Kidney epithelial cell (primary cell): ENCODE data around the gene MEDAG. TPM values are rescaled to one million over a fixed set of nuclear protein-coding genes. Genes with fewer than 3 reads are reported as not detected.

Experiments used
- DNase-seq: peaks from one replicate; pipeline ENCODE4 v3.0.0-alpha.2; 2010; ENCODE audit warnings: low read depth
- H3K27me3 ChIP-seq: 2 replicates; pipeline ENCODE4 v1.6.0; 2011; ENCODE audit warnings: low read length; ENCODE audit not compliant: control insufficient read depth, insufficient read depth
- H3K36me3 ChIP-seq: 2 replicates; pipeline ENCODE4 v1.5.1; 2011; ENCODE audit warnings: low read length; ENCODE audit not compliant: control insufficient read depth, insufficient read depth
- H3K4me3 ChIP-seq: 2 replicates; pipeline ENCODE4 v1.5.1; 2011; ENCODE audit warnings: low read depth, mild to moderate bottlenecking, control low read depth, low read length
- total RNA-seq: library from RNA; depleted of rRNA; stranded (reverse); fragments of >200 nt; gene quantifications from 2 replicates; pipeline ENCODE4 v1.2.3, GENCODE V29; 2015
- TF ChIP-seq, protein P1 (sequence below): IDR thresholded peaks from 2 replicates; pipeline ENCODE4 v1.5.1; 2011; ENCODE audit warnings: mild to moderate bottlenecking, moderate library complexity, low read length, control low read depth, inconsistent platforms; ENCODE audit not compliant: insufficient read depth, poor library complexity, severe bottlenecking

Gene MEDAG
- total RNA-seq, 1 donor from 2014 or later = 3.2 TPM

DNA sequence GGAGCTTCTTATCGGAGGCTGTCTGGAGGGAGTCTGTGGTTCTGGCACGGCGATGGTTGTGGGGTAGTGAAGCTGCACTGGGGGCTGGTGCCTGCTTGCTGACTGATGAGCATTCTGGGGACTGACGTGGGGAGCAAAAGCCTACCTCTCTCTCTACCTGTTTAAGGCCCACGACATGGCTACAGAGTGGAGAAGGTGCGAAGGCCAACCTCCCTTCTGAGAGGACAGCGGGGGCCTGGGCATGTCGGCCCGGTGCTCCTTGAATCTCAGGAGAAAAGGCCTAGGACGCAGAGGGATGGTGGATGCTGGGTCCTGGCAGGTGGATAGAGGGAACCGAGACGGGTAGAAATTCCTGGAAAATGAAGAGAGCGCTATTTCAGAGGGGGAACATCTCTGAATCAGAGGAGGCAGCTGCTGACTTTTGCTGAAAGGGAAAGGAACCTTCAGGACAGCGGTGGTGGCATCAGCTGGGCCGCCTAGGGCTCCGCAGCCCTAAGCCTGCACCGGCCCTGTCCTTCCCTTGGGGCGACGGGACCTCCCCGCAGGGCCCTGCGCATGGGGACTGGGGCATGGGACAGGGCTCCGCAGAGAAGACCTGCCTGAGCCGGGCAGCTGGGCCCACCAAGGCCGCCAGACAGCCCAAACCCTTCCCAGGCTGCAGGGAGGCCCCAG lies 35.0 kb upstream of the MEDAG start:
- TF ChIP-seq, protein P1, sequence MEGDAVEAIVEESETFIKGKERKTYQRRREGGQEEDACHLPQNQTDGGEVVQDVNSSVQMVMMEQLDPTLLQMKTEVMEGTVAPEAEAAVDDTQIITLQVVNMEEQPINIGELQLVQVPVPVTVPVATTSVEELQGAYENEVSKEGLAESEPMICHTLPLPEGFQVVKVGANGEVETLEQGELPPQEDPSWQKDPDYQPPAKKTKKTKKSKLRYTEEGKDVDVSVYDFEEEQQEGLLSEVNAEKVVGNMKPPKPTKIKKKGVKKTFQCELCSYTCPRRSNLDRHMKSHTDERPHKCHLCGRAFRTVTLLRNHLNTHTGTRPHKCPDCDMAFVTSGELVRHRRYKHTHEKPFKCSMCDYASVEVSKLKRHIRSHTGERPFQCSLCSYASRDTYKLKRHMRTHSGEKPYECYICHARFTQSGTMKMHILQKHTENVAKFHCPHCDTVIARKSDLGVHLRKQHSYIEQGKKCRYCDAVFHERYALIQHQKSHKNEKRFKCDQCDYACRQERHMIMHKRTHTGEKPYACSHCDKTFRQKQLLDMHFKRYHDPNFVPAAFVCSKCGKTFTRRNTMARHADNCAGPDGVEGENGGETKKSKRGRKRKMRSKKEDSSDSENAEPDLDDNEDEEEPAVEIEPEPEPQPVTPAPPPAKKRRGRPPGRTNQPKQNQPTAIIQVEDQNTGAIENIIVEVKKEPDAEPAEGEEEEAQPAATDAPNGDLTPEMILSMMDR = no peak
- no peak overlapping the region for H3K4me3 ChIP-seq
- no peaks in the 10 kb centered on the region for H3K36me3 ChIP-seq
- H3K27me3 ChIP-seq = no peaks in the 10 kb centered on the region
- DNase-seq = no peak

DNA sequence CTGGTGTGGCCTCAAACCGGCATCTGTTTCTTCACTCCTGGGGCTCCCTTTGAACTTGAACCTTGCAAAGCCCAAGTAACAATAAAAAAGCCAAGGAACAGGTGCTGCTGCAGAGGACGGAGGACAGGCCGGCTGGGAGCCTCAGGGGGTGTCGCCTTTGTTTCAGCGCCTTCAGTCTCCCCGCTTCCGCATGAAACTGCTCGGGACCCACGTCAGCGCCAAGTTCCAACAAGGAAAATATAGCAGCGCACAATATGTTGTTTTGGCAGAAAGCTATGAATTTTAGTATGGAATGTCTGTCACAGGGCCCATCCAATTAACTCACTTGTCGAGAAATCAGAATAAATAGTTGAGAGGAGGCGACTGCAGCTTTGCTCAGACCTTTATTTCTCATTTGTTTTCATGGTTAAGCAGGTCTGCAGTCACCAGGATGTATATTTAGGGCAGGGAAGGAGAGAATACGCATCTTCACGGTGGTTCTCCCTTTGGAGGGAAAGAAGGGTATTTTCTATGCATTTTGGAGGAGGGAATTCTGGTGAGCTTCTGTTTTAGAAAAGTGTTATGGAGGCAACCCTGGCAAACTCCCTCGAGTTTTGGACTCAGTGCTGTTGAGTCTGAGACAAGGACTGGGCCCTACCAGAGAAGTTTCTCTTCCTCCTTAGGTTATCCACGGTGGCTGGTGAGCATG lies 34.3 kb upstream of the MEDAG start:
- H3K36me3 ChIP-seq = no peaks in the 10 kb centered on the region
- TF ChIP-seq, protein P1 = no peak
- no peaks in the 10 kb centered on the region for H3K27me3 ChIP-seq
- H3K4me3 ChIP-seq = no peak overlapping the region
- DNase-seq = no peak

DNA sequence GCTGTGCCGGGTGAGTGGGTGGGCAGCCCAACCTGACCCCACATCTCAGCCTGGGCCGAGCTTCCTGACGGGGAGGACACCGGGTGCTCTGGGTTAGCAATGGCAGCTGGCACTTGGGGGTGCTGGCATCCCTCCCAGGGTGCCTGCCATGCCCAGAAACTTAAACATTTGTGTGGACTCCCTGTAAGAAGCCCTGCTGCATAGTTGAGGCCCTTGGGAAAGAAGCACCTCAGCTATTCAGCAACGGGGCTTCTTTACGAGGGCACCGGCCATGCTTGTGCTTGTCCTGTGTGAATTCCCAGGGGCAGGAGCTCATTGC lies 33.8 kb upstream of the MEDAG start:
- Histone ChIP-seq H3K27me3 (no peaks in the 10 kb centered on the region), H3K36me3 (no peaks in the 10 kb centered on the region), H3K4me3 (no peak overlapping the region)
- no peak for DNase-seq
- TF ChIP-seq, protein P1 = no peak

DNA sequence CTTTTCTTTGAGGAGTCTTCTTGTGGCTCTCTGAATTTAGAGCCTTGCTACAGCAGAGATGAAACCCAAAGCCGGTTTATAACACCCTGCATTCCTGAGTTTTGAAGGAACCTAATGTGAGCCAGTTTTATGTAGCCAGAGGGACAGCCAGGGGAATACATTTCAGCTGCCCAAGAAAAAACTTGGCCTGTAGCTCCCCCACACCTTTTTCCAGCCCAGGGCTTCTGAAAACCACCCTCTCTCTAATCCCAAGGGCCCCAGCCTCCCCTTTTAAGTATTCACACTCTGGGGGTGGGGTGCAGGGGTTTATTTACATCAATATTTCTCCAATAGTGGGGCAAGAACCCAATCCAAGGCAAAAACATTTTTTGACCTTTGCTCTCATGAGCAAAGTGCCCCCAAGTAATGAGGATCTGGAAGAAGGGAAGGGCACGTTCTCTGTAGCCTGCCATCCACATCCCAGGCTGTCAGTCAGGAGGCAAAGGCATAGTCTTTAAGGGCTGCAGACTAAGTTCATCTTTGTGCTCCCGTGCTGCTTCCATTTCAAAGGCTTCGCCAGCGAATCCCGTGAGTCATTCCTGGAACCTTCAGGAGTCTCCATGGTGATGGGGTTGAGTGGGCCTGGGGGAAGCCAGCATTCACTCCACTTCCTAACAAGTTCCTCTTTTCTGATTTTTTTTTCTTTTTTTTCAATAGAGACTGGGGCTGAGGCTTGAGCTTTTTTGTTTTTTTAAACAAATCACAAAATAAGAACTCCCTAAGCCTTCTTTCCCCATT lies 33.2 kb upstream of the MEDAG start:
- peak; percentile 66 for DNase-seq
- H3K4me3 ChIP-seq = no peak overlapping the region
- TF ChIP-seq, protein P1 = no peak

DNA sequence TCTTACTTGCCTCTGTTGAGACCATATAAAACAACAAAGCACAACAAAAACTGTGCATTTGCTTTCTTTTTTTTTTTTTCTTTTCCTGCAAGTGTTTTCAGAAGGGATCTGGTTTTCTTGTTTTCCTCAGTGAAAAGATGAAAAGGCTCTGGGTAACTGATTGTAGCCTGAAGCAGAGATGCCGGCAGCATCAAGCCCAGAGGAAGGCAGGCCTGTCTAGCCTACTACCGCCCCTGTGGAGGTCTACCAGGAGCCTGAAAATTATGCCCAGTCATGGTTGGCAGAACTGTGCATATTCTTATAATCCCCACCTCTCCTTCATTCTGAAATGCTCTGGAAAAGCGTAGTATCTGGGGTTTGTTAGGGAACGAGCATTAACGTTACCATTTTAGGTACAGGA lies 32.6 kb upstream of the MEDAG start:
- no peaks in the 10 kb centered on the region for H3K36me3 ChIP-seq
- DNase-seq = no peak
- no peaks in the 10 kb centered on the region for H3K27me3 ChIP-seq
- no peak overlapping the region for H3K4me3 ChIP-seq
- TF ChIP-seq, protein P1 = no peak

More for the DNA sequence above, 33.2 kb upstream of the MEDAG start:
- Histone ChIP-seq H3K27me3 (no peaks in the 10 kb centered on the region), H3K36me3 (no peaks in the 10 kb centered on the region)
